NB4 (cell line): ENCODE data around the gene ZNF512B.
"Not testable (repeated sequence)": the region's sequence is repeated elsewhere in the genome, so short reads cannot be mapped to it uniquely, and the experiment has no call there.

Experiments used
- DNase-seq: peaks from one replicate; pipeline ENCODE4 v3.0.0; 2010; ENCODE audit warnings: low read depth
- H3K4me3 ChIP-seq: one replicate; pipeline ENCODE4 v1.5.1; 2011; ENCODE audit warnings: mild to moderate bottlenecking, low read depth, low read length, moderate library complexity
- CTCF ChIP-seq: IDR thresholded peaks from one replicate; pipeline ENCODE4 v1.5.1; 2012; ENCODE audit warnings: low read depth, low read length
- MAX ChIP-seq: IDR thresholded peaks from 2 replicates; pipeline ENCODE4 v1.6.1; 2011; ENCODE audit warnings: low read depth, low read length
- MYC ChIP-seq: IDR thresholded peaks from 2 replicates; pipeline ENCODE4 v1.6.1; 2011; ENCODE audit warnings: low read depth, low read length
- POLR2A ChIP-seq: IDR thresholded peaks from 2 replicates; pipeline ENCODE4 v1.6.1; 2011; ENCODE audit warnings: mild to moderate bottlenecking; ENCODE audit not compliant: insufficient read length; ENCODE audit errors: extremely low read depth

ZNF512B gene

GRCh38 chr20:63979557-63980316 lies 10.0 kb upstream of the ZNF512B start, which contains the start of gene SAMD10:
Gene SAMD10, minus strand, starts transcription at chr20:63979642. Its CDS starts 175 bp downstream, at chr20:63979467.
- TF ChIP-seq MYC = no peak; the same call in 1 of the 2 replicates
- TF ChIP-seq POLR2A = peak; percentile 68
- TF ChIP-seq MAX = peak; percentile 32; the same call in 1 of the 2 replicates
- TF ChIP-seq CTCF = no peak
- peak; percentile 93 for DNase-seq
- peak within 1 kb of the TSS; percentile 99 for H3K4me3 ChIP-seq

- no peak for TF ChIP-seq MAX
- TF ChIP-seq POLR2A = no peak
- TF ChIP-seq CTCF = no peak
- no peak; the same call in 1 of the 2 replicates for TF ChIP-seq MYC
- peak overlapping the region; percentile 48 for H3K4me3 ChIP-seq
- DNase-seq = peak; percentile 49
Observed at GRCh38 chr20:63979229-63979556, 9.5 kb upstream of the ZNF512B start.

GRCh38 chr20:63978319-63979228 lies 8.8 kb upstream of the ZNF512B start:
- TF ChIP-seq POLR2A (peak; percentile 46), CTCF (no peak), MYC (peak; percentile 51; the same call in 1 of the 2 replicates), MAX (peak; percentile 7; the same call in 1 of the 2 replicates)
- DNase-seq = peak; percentile 92
- H3K4me3 ChIP-seq = peak overlapping the region; percentile 48

- TF ChIP-seq MAX = peak; percentile 90
- TF ChIP-seq CTCF = no peak
- TF ChIP-seq MYC = peak; percentile 87
- DNase-seq = peak; percentile 96
- H3K4me3 ChIP-seq = peak overlapping the region; percentile 48
Observed at GRCh38 chr20:63977739-63978276, 8.1 kb upstream of the ZNF512B start.

- TF ChIP-seq POLR2A (no peak), MYC (0 out of 2 replicates have a peak, but pooled peaks have one; percentile 55), CTCF (no peak), MAX (peak; percentile 16; the same call in 1 of the 2 replicates)
- H3K4me3 ChIP-seq = peak overlapping the region; percentile 35
- DNase-seq = no peak
Observed at GRCh38 chr20:63976980-63977738, 7.4 kb upstream of the ZNF512B start.

- DNase-seq, H3K4me3 ChIP-seq: not testable (repeated sequence)
Observed at GRCh38 chr20:63976511-63976910, 6.8 kb upstream of the ZNF512B start.
